ENCODE data around the gene DNAJC5. TPM values are rescaled to one million over a fixed set of nuclear protein-coding genes. Genes with fewer than 3 reads are reported as not detected.

Gene DNAJC5
- total and polyA plus RNA-seq, 4 donors, result 25.1 to 64.5 (median 37.3) TPM

DNA sequence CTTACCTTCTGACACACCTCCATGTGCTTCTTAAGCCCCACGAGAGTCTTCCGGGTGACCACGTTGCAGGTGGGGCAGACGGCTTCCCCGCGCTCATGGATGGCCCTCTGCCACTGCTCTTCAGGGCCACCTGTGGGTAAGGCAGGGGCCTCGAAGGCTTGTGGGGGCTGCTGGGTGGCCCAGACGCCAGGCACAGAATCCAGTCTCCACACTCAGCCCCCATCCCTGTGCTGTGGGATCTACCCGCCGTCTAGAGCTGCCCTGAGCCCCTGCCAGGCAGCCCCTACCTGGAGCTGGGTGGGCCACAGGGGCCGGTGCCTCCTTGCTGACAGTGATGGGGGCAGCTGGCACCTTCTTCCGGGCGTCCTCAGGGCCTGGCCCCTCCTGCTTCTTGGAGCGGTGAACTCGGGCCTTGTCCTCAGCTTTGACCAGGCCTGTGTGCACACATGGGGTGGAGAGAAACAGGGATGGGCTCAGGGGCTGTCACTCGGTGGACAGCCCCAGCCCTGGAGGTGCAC, 68.9 kb downstream of the DNAJC5 start:
- no peak for DNase-seq
- H3K4me3 ChIP-seq, result no peak overlapping the region
- H3K36me3 ChIP-seq (ENCODE audit: control insufficient read depth in 4 of 4, insufficient read depth in 4 of 4, low read length in 4 of 4), result peaks cover 0 to 66% (median 40%) of the 10 kb centered on the region in 4 donors
- no peak overlapping the region for H3K9ac ChIP-seq (ENCODE audit: insufficient read depth in 1 of 2, low read length in 2 of 2)
- H3K27me3 ChIP-seq (ENCODE audit: control insufficient read depth in 3 of 3, insufficient read depth in 3 of 3, low read length in 2 of 3), result no peaks in the 10 kb centered on the region
- H3K27ac ChIP-seq (ENCODE audit: low read depth in 1 of 2, low read length in 1 of 2), result no peak overlapping the region
- no peak for TF ChIP-seq CTCF (IDR thresholded peaks at IDR 0.05; ENCODE audit: control extremely low read depth, extremely low read depth)
- peaks cover 0 to 8% (median 0%) of the 10 kb centered on the region in 4 donors for H3K9me3 ChIP-seq (ENCODE audit: control insufficient read depth in 4 of 4, insufficient read depth in 3 of 4, low read length in 3 of 4)
- no peak for ATAC-seq (ENCODE audit: insufficient read depth, low FRiP score)
- H3K4me1 ChIP-seq (ENCODE audit: control insufficient read depth in 5 of 5, insufficient read depth in 5 of 5, low read length in 5 of 5), result peaks cover 0 to 5% (median 0%) of the 10 kb centered on the region in 5 donors
- 96 to 98% methylated on average over 16 of the region's 16 CpGs for WGBS, 2 donors

GRCh38 chr20:63964412-63964811, 69.5 kb downstream of the DNAJC5 start:
- no peak overlapping the region for H3K27ac ChIP-seq (ENCODE audit: low read depth in 1 of 2, low read length in 1 of 2)
- no peak overlapping the region for H3K4me3 ChIP-seq
- TF ChIP-seq CTCF (IDR thresholded peaks at IDR 0.05; ENCODE audit: control extremely low read depth, extremely low read depth), result no peak
- H3K27me3 ChIP-seq (ENCODE audit: control insufficient read depth in 3 of 3, insufficient read depth in 3 of 3, low read length in 2 of 3), result no peaks in the 10 kb centered on the region
- peaks cover 0 to 61% (median 37%) of the 10 kb centered on the region in 4 donors for H3K36me3 ChIP-seq (ENCODE audit: control insufficient read depth in 4 of 4, insufficient read depth in 4 of 4, low read length in 4 of 4)
- no peak overlapping the region for H3K9ac ChIP-seq (ENCODE audit: insufficient read depth in 1 of 2, low read length in 2 of 2)
- ATAC-seq (ENCODE audit: insufficient read depth, low FRiP score), result no peak
- H3K9me3 ChIP-seq (ENCODE audit: control insufficient read depth in 4 of 4, insufficient read depth in 3 of 4, low read length in 3 of 4), result peaks cover 0 to 8% (median 0%) of the 10 kb centered on the region in 4 donors
- WGBS, 2 donors, result 94% methylated on average over 16 of the region's 16 CpGs
- no peak for DNase-seq
- H3K4me1 ChIP-seq (ENCODE audit: control insufficient read depth in 5 of 5, insufficient read depth in 5 of 5, low read length in 5 of 5), result peaks cover 0 to 7% (median 0%) of the 10 kb centered on the region in 5 donors

DNA sequence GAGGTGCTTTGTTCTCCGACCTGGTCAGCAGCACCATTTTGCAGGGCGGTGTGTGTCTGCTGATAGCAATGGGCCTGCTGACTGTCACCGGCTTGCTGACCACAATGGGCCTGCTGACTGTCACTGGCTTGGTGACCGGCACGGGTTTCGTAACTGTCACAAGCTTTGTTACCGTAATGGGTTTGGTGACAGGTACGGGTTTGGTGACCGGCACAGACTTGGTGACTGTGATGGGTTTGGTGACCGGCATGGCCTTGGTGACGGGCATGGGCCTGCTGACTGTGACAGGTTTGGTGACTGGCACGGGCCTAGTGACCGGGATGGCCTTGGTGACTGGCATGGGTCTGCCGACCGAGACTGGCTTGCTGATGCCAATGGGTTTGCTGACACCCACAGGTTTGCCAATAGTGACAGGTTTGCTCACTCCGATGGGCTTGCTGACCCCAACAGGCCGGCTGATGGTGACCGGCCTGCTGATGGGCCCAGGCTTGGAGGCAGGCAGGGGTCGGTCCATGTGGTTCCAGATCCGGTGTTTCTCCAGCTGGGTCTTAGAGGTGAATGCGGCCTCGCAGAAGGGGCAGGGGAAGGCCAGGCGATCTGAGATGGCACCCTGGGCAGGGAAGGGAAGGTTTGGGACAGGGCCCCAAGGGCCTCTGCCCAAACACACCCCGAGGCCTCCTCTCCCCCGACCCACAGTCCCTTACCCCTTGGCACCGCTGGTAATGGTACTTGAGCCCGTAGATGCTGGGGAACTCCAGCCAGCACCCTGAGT, 71.4 kb downstream of the DNAJC5 start:
- Histone ChIP-seq H3K36me3 (ENCODE audit: control insufficient read depth in 4 of 4, insufficient read depth in 4 of 4, low read length in 4 of 4) (peaks cover 0 to 55% (median 31%) of the 10 kb centered on the region in 4 donors), H3K9ac (ENCODE audit: insufficient read depth in 1 of 2, low read length in 2 of 2) (no peak overlapping the region), H3K4me3 (no peak overlapping the region), H3K4me1 (ENCODE audit: control insufficient read depth in 5 of 5, insufficient read depth in 5 of 5, low read length in 5 of 5) (peaks cover 0 to 11% (median 4%) of the 10 kb centered on the region in 5 donors), H3K27me3 (ENCODE audit: control insufficient read depth in 3 of 3, insufficient read depth in 3 of 3, low read length in 2 of 3) (no peaks in the 10 kb centered on the region), H3K9me3 (ENCODE audit: control insufficient read depth in 4 of 4, insufficient read depth in 3 of 4, low read length in 3 of 4) (peaks cover 0 to 8% (median 0%) of the 10 kb centered on the region in 4 donors), H3K27ac (ENCODE audit: low read depth in 1 of 2, low read length in 1 of 2) (no peak overlapping the region)
- ATAC-seq (ENCODE audit: insufficient read depth, low FRiP score), result no peak
- WGBS, 2 donors, result 96 to 97% methylated on average over 27 of the region's 27 CpGs
- TF ChIP-seq CTCF (IDR thresholded peaks at IDR 0.05; ENCODE audit: control extremely low read depth, extremely low read depth), result no peak
- DNase-seq, result peak in 1 of 3 donors; percentile 9
